Stimulated activated naive B cell treated with anti-CD40 and anti-IgM and Interleukin-4, amounts not matched to agents 10 μg/mL and 1 μg/mL and 100 μg/mL, for 72 hours (primary cell): ENCODE measurements around the gene SS18L1.

Source experiments
- ATAC-seq, 2 donors: fragments of 150-1000 bp; cut with Tn5 transposase; replicated peaks; 2 replicates each; pipeline ENCODE4 v1.10.0; 2021; ENCODE audit warnings: moderate library complexity in 1 of 2
- DNase-seq: peaks from one replicate; pipeline ENCODE4 v3.0.0; 2021
- H3K27ac Mint-ChIP-seq: one replicate; pipeline ENCODE4 v1.8.0; 2022; ENCODE audit warnings: mild to moderate bottlenecking, mixed read lengths
- H3K27me3 Mint-ChIP-seq, 2 donors: one replicate each; pipeline ENCODE4 v1.8.0; 2022; ENCODE audit warnings: mixed read lengths in 2 of 2
- H3K36me3 Mint-ChIP-seq, 2 donors: one replicate each; pipeline ENCODE4 v1.8.0; 2022; ENCODE audit warnings: mixed read lengths in 2 of 2, mild to moderate bottlenecking in 1 of 2
- H3K4me1 Mint-ChIP-seq, 2 donors: one replicate each; pipeline ENCODE4 v1.8.0; 2022; ENCODE audit warnings: mixed read lengths in 2 of 2, mild to moderate bottlenecking in 1 of 2
- H3K4me3 Mint-ChIP-seq, 2 donors: one replicate each; pipeline ENCODE4 v1.8.0; 2022; ENCODE audit warnings: mild to moderate bottlenecking in 2 of 2, mixed read lengths in 2 of 2, moderate library complexity in 1 of 2
- H3K9me3 Mint-ChIP-seq, 2 donors: one replicate each; pipeline ENCODE4 v1.8.0; 2022; ENCODE audit warnings: mixed read lengths in 2 of 2, mild to moderate bottlenecking in 1 of 2

The SS18L1 gene

DNA sequence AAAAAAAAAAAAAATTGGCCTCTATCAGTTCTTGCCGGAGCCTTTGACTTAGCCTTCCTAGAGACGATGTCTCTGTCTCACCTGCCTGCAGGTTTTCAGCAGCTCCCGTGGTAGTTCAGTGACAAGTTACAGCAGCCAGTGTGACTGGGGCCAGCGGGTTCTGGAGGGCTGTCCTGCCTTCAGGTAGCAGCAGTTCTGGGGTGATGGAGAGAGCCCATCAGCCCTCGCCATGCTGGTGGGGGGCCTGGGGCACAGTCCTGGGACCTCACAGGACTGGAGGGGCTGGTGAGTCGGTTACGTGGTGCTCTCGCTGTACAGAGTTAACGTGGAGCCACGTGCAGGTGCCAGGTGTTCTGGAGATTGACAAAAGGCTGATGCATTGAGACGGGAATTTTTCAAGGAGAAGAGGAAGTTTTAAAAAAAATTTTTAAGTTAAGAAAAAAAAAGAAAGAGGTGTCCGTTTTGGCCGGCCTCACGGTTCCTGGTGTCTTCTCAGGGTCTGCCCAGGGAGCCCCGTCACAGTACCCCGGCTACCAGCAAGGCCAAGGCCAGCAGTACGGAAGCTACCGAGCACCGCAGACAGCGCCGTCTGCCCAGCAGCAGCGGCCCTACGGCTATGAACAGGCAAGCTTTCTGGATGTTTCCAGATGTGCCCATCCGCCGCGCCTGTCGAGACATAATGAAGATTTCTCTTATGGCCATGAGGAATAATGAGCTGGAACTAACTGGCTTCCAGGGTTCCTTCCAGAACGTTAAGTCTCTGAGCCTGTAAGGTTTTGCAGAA, 30.6 kb downstream of the SS18L1 start:
- DNase-seq = no peak
- H3K36me3 Mint-ChIP-seq = peaks cover 26 to 41% of the 10 kb centered on the region in 2 donors
- no peaks in the 10 kb centered on the region for H3K27me3 Mint-ChIP-seq

DNA sequence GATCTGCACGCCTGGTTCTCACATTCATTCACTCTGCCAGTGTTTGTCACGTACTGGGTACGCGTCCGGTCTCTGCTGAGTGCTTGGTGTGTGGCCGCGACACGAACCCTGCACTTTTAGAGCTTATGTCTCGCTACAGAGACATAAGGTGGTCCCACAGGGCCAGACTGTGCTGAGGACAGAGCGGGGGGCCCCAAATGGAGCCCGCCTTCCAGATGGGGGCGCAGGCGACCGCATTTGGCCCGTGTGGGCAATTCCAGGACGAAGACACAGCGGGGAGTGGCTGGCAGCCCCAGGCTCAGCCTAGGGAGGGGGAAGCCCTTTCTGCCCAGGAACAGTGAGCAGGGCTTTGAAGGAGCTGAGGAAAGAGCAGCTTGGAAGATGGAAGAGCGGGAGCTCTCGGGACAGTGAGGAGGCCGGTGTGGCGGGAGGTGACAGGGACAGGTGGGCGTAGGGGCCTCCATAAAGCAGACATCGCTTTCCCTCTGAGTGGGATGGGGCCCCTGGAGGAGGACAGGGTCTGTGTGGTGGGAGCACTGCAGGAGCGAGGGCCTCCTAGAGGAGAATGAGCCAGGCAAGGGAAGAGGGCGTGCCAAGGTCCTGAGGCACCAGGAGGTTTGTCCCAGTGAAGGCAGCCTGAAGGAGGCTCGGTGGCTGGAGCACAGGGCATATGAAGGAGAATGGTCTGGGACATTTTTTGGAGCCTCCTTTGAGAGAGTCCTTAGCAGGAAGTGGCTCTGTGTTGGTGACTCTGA, 31.5 kb downstream of the SS18L1 start:
- ATAC-seq (no peak), DNase-seq (no peak)
- H3K4me1 Mint-ChIP-seq = no peaks in the 10 kb centered on the region
- H3K27ac Mint-ChIP-seq = peak overlapping the region; percentile 77
- no peaks in the 10 kb centered on the region for H3K27me3 Mint-ChIP-seq
- no peaks in the 10 kb centered on the region for H3K9me3 Mint-ChIP-seq
- H3K36me3 Mint-ChIP-seq = peaks cover 21 to 36% of the 10 kb centered on the region in 2 donors
- no peak overlapping the region for H3K4me3 Mint-ChIP-seq

More for the DNA sequence above, 30.6 kb downstream of the SS18L1 start:
- ATAC-seq = no peak
- Mint-ChIP-seq H3K9me3 (no peaks in the 10 kb centered on the region), H3K4me1 (no peaks in the 10 kb centered on the region), H3K4me3 (no peak overlapping the region), H3K27ac (no peak overlapping the region)

DNA sequence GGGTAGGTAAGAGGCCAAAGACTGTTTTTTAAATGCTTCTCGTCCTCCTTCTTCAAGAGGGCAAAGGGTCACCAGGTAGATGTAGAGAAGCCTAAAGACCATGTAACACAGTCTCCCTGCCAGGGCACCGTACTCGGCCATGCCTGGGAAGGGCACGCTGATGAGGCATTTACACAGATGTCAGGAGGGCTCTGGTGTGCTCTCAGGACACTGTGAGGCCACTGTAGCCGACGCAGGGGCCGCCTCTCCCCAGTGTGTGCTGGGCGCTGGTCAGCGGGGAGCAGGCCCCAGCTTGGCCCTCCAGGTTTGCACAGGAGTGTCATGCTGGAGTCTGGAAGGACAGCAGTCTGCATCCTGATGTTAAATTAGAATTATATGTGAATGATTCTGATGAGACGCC, 32.1 kb downstream of the SS18L1 start:
- no peaks in the 10 kb centered on the region for H3K4me1 Mint-ChIP-seq
- no peaks in the 10 kb centered on the region for H3K9me3 Mint-ChIP-seq
- H3K27me3 Mint-ChIP-seq = no peaks in the 10 kb centered on the region
- H3K4me3 Mint-ChIP-seq = no peak overlapping the region
- DNase-seq (no peak), ATAC-seq (no peak)
- H3K36me3 Mint-ChIP-seq = peaks cover 21 to 36% of the 10 kb centered on the region in 2 donors
- H3K27ac Mint-ChIP-seq = peak overlapping the region; percentile 77

DNA sequence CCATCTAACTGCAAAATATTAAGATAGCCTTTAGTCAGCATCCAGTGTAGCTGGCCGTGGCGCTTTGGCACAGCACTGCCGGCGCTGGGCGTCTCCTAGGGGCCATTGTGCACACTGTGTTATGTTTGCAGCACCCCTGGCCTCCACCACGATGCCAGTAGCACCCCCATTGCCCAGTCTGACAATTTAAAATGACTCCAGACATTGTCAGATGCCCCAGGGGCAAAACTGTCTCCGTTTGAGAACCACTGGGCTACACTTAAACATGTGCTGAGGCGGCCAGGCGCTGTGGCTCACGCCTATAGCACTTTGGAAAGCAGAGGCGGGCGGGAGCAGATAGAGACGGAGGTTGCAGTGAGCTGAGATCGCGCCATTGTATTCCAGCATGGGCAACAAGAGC, 33.3 kb downstream of the SS18L1 start:
- peaks cover 21 to 36% of the 10 kb centered on the region in 2 donors for H3K36me3 Mint-ChIP-seq

DNA sequence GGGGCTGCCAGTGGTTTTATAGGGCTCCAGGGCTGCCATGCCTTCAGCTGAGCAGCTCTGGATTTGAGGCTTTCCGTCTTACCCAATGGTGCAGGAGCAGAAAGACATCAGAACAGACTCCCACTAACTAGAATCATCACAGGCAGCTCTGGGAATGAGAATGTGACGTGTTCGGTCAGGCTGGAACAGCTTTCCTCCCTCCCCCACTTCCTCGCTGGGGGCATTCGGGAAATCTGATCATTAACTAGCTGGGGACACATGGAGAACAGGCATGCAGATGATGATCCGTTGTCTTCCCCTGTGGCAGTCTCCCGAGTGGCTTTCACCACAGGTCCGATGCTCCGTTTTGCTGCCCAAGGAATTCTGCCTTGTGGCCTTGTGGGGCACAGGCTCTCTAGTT, 33.7 kb downstream of the SS18L1 start:
- H3K4me3 Mint-ChIP-seq = no peak overlapping the region
- peaks cover 4 to 7% of the 10 kb centered on the region in 2 donors for H3K4me1 Mint-ChIP-seq
- peaks cover 21 to 36% of the 10 kb centered on the region in 2 donors for H3K36me3 Mint-ChIP-seq
- H3K27ac Mint-ChIP-seq = no peak overlapping the region
- H3K9me3 Mint-ChIP-seq = no peaks in the 10 kb centered on the region
- DNase-seq (no peak), ATAC-seq (no peak)
- H3K27me3 Mint-ChIP-seq = no peaks in the 10 kb centered on the region

More for the DNA sequence above, 33.3 kb downstream of the SS18L1 start:
- ATAC-seq (no peak), DNase-seq (no peak)
- Mint-ChIP-seq H3K4me1 (peaks cover 3% of the 10 kb centered on the region in 2 donors), H3K4me3 (no peak overlapping the region), H3K27me3 (no peaks in the 10 kb centered on the region), H3K27ac (no peak overlapping the region), H3K9me3 (no peaks in the 10 kb centered on the region)

DNA sequence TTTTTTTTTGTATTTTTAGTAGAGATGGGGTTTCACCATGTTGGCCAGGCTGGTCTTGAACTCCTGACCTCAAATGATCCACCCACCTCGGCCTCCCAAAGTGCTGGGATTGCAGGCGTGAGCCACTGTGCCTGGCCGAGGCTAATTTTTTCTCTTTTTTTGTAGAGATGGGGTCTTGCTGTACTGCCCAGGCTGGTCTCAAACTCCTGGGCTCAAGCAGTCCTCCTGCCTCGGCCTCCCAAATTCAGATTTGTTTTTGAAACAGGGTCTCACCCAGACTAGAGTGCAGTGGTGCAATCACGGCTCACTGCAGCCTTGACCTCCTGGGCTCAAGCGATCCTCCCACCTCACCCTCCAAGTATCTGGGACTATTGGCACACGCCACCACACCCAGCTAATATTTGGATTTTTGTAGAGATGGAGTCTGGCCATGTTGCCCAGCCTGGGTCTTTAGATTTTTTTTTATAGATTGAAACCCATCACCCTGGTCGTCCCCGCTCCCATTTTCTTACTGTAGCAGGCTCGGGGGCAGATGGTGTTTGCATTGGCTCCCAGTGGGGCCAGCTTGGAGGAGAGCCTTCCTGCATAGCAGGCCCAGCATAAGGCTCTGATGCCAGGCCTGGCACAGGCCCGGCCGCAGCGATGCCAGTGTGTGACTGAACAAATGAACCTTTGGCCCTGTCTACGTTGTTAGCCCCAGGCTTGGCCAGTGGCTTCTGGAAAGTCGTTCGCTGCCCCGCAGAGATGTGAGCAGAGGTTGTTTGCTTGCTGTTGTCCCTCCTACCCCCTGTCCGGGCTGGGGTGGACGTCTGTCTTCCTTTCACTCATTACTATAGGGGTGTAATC, 35.0 kb downstream of the SS18L1 start:
- Mint-ChIP-seq H3K36me3 (peaks cover 21 to 36% of the 10 kb centered on the region in 2 donors), H3K4me3 (no peak overlapping the region), H3K4me1 (peaks cover 6 to 9% of the 10 kb centered on the region in 2 donors), H3K27ac (no peak overlapping the region), H3K27me3 (no peaks in the 10 kb centered on the region), H3K9me3 (no peaks in the 10 kb centered on the region)
- DNase-seq (no peak), ATAC-seq (no peak)

DNA sequence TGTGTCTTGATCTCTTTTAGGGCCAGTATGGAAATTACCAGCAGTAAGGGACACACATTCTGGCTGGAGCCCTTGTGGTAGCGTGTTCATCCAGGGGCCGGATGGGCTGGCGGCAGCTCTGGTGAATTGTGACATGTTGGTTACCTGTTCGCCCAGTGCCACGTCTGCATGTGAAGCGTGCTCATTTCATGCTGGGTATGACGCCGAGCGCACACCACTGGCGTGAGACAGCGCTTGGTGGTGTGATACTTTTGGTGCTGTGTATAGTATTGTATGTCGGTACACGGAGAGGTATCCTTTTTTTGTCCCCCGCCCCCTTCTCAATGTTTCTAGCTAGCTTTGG, 35.6 kb downstream of the SS18L1 start:
- peaks cover 18 to 33% of the 10 kb centered on the region in 2 donors for H3K36me3 Mint-ChIP-seq
- H3K4me1 Mint-ChIP-seq = peaks cover 8 to 15% of the 10 kb centered on the region in 2 donors
- no peaks in the 10 kb centered on the region for H3K27me3 Mint-ChIP-seq
- H3K27ac Mint-ChIP-seq = no peak overlapping the region
- ATAC-seq (no peak), DNase-seq (no peak)
- no peaks in the 10 kb centered on the region for H3K9me3 Mint-ChIP-seq
- no peak overlapping the region for H3K4me3 Mint-ChIP-seq

DNA sequence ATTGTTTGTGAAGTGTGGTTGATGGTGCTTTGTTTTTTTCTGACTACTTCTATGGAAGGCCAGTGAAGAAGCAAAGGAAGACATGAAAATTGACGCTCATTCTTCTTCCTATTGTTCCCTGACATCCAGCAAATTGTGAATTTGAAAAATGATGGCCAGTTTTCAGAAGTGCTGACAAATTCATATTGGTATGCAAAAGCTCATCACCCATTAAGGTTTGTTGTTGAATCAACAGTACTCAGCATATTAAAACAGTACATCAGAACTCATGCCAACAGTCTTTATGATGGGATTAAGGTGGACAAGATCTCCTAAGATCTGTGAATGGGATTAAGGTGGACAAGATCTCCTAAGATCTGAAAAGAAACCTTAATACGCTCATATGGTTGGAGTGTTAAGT, 38.2 kb downstream of the SS18L1 start:
- Mint-ChIP-seq H3K27ac (peak overlapping the region; percentile 98), H3K9me3 (no peaks in the 10 kb centered on the region), H3K4me1 (peaks cover 17 to 26% of the 10 kb centered on the region in 2 donors), H3K36me3 (peaks cover 12 to 24% of the 10 kb centered on the region in 2 donors), H3K4me3 (peak overlapping the region; percentile 94 to 97), H3K27me3 (no peaks in the 10 kb centered on the region)
- ATAC-seq (no peak), DNase-seq (no peak)

DNA sequence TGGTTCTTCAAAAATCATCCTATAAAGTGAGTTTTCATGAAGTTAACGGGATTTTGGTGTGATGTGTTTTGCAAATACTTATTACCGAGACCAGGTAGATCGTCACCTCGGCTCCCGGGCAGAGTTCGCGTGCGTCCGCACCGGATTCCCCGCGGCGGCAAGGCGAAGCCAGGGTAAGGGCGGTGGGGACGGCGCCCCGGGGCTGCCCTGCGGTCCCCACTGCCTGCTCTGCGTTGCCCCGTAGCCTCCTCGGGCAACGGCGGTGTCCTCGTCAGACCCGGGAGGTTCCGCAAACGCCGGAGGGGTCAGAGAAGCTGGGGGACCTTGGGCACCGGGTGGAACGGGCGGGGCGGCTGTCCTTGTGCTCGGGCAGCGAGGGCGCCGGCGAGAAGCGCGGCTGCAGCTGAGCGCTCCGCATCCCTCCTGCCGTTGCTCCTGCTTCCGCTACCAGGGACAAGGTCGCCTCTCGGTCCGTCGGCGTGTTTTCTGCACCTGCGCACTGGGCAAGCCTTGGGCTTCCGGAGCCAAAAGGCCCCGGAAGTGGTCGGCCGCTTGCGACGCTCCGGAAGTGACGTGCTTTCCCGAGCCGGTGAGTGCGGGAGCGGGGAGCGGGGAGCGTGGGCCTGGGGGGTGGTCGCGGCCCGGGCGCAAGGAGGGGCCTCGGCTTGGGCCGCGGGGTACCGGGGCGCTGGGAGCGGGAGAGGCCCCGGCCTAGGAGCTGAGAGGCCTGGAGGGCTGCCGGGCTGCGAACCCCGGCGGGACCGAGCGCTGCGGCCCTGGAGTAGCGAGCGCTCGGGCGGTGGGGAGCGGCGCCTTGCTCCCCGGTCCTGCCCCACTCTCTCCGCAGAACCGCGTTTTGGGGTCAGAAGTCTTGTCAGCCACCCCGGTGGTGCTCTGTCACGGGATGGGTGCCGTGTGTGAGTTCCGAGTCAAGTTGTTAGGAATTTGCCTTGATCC, 39.2 kb downstream of the SS18L1 start, which contains the start of gene MTG2:
Gene MTG2 (plus strand): TSS at position 560 of the 957 bp plus-strand sequence. CDS start 10,393 bp downstream, outside the sequence.
- Mint-ChIP-seq H3K27me3 (no peaks in the 10 kb centered on the region), H3K9me3 (no peaks in the 10 kb centered on the region), H3K36me3 (peaks cover 11 to 22% of the 10 kb centered on the region in 2 donors), H3K4me1 (peaks cover 24 to 34% of the 10 kb centered on the region in 2 donors), H3K4me3 (peak within 1 kb of the TSS; percentile 94 to 97), H3K27ac (peak within 1 kb of the TSS; percentile 98)
- peak; percentile 91 for DNase-seq
- peak; percentile 96 for ATAC-seq

DNA sequence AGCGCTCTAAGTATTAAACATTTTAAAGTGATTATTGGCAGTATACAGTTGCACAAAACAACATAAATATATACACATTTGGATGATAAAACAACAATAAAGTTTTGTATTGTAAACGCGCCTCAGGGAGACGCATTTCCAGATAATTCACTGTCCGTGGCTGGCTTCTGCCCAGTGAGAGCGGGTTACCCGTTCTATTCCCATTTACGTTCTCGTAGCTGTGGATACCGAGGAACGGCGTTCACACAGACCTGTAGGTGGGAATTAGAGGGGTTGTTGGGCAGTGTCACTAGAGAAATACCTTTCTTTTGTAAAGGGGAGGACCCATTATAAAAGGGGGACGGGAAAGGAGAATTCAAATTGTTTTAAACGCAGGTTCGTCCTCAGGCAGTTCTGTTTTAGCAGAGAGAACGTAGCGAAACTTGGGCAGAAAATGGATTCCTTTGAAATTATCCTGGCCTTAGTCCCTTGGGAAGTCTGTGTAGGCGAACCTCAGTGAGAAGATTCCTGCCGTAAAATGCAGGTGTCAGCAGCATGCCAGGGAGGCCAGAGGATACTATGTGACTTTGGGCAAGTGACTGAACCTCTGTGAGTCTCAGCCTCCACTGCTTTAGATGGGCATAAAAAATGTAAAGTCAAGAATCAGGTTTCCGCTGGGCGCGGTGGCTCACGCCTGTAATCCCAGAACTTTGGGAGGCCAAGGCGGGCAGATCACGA, 40.0 kb downstream of the SS18L1 start:
- H3K27ac Mint-ChIP-seq = peak overlapping the region; percentile 98
- DNase-seq (no peak), ATAC-seq (no peak)
- H3K27me3 Mint-ChIP-seq = no peaks in the 10 kb centered on the region
- peaks cover 25 to 37% of the 10 kb centered on the region in 2 donors for H3K4me1 Mint-ChIP-seq
- peak overlapping the region; percentile 94 to 97 for H3K4me3 Mint-ChIP-seq
- H3K9me3 Mint-ChIP-seq = no peaks in the 10 kb centered on the region
- peaks cover 11 to 22% of the 10 kb centered on the region in 2 donors for H3K36me3 Mint-ChIP-seq

DNA sequence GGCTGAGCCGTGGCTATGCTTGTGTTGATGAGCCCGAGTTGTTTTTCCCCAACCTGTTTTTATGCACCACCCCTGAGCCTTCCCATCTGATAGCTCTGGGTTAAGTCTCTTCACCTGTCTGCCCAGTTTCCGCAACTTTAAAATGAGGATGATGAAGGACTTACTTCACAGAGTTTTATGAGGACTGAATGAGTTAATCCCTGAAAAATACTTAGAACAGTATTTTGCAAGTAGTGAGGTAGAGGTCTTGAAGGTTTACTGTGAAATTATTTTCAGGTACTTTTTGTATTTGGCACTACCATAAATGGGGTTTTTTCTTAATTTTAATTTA, 42.5 kb downstream of the SS18L1 start:
- no peak overlapping the region for H3K27ac Mint-ChIP-seq
- ATAC-seq (no peak), DNase-seq (no peak)
- no peaks in the 10 kb centered on the region for H3K9me3 Mint-ChIP-seq
- peaks cover 16 to 29% of the 10 kb centered on the region in 2 donors for H3K36me3 Mint-ChIP-seq
- no peak overlapping the region for H3K4me3 Mint-ChIP-seq
- no peaks in the 10 kb centered on the region for H3K27me3 Mint-ChIP-seq
- H3K4me1 Mint-ChIP-seq = peaks cover 25 to 37% of the 10 kb centered on the region in 2 donors

DNA sequence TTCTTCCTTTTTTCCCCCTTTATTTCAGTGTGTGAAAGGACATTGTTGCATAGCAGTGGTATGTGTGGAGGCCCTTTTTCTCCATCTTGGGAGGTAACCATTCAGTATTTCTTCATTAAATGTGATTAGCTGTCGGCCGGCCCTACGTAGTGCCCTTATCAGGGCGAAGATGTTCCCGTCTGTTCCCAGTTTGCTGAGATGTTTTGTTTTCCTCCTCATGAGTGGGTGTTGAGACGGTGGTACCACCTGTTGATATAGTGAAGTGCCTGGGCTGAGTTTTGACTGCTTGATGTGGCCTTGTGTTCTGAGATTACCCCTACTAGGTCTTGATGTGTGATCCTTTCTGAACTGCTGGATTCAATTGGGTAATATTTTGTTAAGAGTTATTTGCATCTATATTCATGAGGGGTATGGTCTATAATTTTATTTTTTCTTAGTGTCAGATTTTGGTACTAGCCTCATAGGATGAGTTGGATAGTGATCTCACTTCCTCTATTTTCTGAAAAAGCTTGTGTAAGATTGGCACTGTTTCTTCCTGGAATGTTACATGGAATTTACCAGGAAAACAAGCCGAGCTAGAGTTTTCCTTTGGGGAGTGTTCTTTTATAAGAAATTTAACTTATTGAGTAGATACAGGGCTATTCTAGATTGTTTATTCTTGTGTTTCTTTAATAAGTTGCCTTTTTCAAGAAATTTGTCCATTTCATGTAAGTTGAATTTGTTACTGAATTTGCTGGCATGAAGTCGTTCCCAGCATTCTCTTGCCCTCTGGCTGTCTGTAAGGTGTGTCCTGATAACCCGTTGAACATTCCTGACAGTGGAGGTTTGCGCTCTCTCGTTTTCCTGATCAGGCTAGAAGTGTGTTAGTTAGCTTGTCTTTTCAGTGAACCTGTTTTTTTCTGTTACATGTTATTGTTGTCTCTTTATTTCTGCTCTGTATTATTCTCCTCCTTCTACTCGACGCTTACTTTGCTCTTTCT, 43.6 kb downstream of the SS18L1 start:
- H3K9me3 Mint-ChIP-seq = no peaks in the 10 kb centered on the region
- H3K27ac Mint-ChIP-seq = no peak overlapping the region
- H3K36me3 Mint-ChIP-seq = peaks cover 18 to 33% of the 10 kb centered on the region in 2 donors
- H3K27me3 Mint-ChIP-seq = no peaks in the 10 kb centered on the region
- DNase-seq (no peak), ATAC-seq (no peak)
- H3K4me1 Mint-ChIP-seq = peaks cover 21 to 30% of the 10 kb centered on the region in 2 donors
- H3K4me3 Mint-ChIP-seq = no peak overlapping the region
